SU-DHL-6 (cell line): Measurements from ENCODE around the gene JMJD7.

Experiments
- H2AFZ ChIP-seq: fragments of 200-600 bp; sonication (generic); 2 replicates; pipeline ENCODE4 v1.6.1; 2014; ENCODE audit warnings: low read depth, mild to moderate bottlenecking, moderate library complexity, mixed read lengths, antibody characterized with exemption, low read length; ENCODE audit not compliant: severe bottlenecking
- H3F3A ChIP-seq: fragments of 200-600 bp; shearing (Covaris generic); 2 replicates; pipeline ENCODE4 v1.6.0; 2016; ENCODE audit warnings: antibody characterized with exemption, mild to moderate bottlenecking; ENCODE audit not compliant: insufficient read depth
- H3K27ac ChIP-seq: fragments of 200-600 bp; sonication (generic); 2 replicates; pipeline ENCODE4 v1.5.1; 2016; ENCODE audit warnings: low read depth, mild to moderate bottlenecking, low read length, moderate library complexity, mixed read lengths
- H3K27me3 ChIP-seq: fragments of 200-600 bp; sonication (generic), shearing (Covaris generic); 2 replicates; pipeline ENCODE4 v1.6.0; 2014; ENCODE audit warnings: mild to moderate bottlenecking, low read length
- H3K36me3 ChIP-seq: fragments of 200-600 bp; sonication (generic); 2 replicates; pipeline ENCODE4 v1.6.1; 2014; ENCODE audit warnings: mild to moderate bottlenecking, low read length, mixed read lengths
- H3K4me2 ChIP-seq: fragments of 300-600, 200-600 bp; shearing (Covaris generic), sonication (generic); 2 replicates; pipeline ENCODE4 v1.6.0; 2014; ENCODE audit warnings: low read length, low read depth, mild to moderate bottlenecking; ENCODE audit not compliant: poor library complexity, severe bottlenecking
- H3K4me3 ChIP-seq: fragments of 200-600 bp; sonication (generic); 2 replicates; pipeline ENCODE4 v1.5.1; 2014; ENCODE audit warnings: antibody characterized with exemption, low read length, mild to moderate bottlenecking, mixed read lengths; ENCODE audit not compliant: insufficient read depth, poor library complexity, severe bottlenecking
- H3K79me2 ChIP-seq: fragments of 200-600 bp; sonication (generic); 2 replicates; pipeline ENCODE4 v1.6.1; 2014; ENCODE audit warnings: mild to moderate bottlenecking, low read length, moderate library complexity; ENCODE audit not compliant: insufficient read depth
- H3K9ac ChIP-seq: fragments of 200-600 bp; sonication (generic); 2 replicates; pipeline ENCODE4 v1.7.0; 2014; ENCODE audit warnings: mild to moderate bottlenecking, low read length
- H3K9me2 ChIP-seq: fragments of 200-600 bp; sonication (generic); replicated peaks from 2 replicates; pipeline ENCODE4 v1.6.1; 2014; ENCODE audit warnings: low read length; ENCODE audit not compliant: insufficient read depth
- H3K9me3 ChIP-seq: fragments of 200-600 bp; sonication (generic); 2 replicates; pipeline ENCODE4 v1.6.1; 2014; ENCODE audit warnings: low read length, mixed read lengths; ENCODE audit not compliant: insufficient read depth
- H4K20me1 ChIP-seq: fragments of 200-600 bp; sonication (generic); 2 replicates; pipeline ENCODE4 v1.6.1; 2014; ENCODE audit warnings: low read depth, mild to moderate bottlenecking, antibody characterized with exemption, low read length, moderate library complexity, mixed read lengths
- EZH2phosphoT487 ChIP-seq: fragments of 200-600 bp; sonication (generic), shearing (Covaris generic); conservative IDR thresholded peaks from 2 replicates; pipeline ENCODE4 v1.6.1; 2018; ENCODE audit warnings: mild to moderate bottlenecking, antibody characterized with exemption, low read length, moderate library complexity, mixed read lengths
- TF ChIP-seq, protein P1 (sequence below): fragments of 200-600 bp; sonication (generic); IDR thresholded peaks from one replicate; pipeline ENCODE4 v1.5.1; 2017; ENCODE audit warnings: antibody characterized with exemption, mild to moderate bottlenecking, low read length, moderate library complexity; ENCODE audit not compliant: insufficient read depth, poor library complexity, severe bottlenecking

The JMJD7 gene

GRCh38 chr15:41836713-41837454 lies 9.0 kb downstream of the JMJD7 start:
- H3K27me3 ChIP-seq, result no peaks in the 10 kb centered on the region
- H3K9ac ChIP-seq, result no peak overlapping the region
- no peaks in the 10 kb centered on the region for H3K79me2 ChIP-seq
- H2AFZ ChIP-seq, result no peak overlapping the region
- H3K9me2 ChIP-seq, result no peaks in the 10 kb centered on the region
- H3K4me3 ChIP-seq, result no peak overlapping the region
- no peaks in the 10 kb centered on the region for H3K36me3 ChIP-seq
- H3F3A ChIP-seq, result no peaks in the 10 kb centered on the region
- TF ChIP-seq, protein P1, sequence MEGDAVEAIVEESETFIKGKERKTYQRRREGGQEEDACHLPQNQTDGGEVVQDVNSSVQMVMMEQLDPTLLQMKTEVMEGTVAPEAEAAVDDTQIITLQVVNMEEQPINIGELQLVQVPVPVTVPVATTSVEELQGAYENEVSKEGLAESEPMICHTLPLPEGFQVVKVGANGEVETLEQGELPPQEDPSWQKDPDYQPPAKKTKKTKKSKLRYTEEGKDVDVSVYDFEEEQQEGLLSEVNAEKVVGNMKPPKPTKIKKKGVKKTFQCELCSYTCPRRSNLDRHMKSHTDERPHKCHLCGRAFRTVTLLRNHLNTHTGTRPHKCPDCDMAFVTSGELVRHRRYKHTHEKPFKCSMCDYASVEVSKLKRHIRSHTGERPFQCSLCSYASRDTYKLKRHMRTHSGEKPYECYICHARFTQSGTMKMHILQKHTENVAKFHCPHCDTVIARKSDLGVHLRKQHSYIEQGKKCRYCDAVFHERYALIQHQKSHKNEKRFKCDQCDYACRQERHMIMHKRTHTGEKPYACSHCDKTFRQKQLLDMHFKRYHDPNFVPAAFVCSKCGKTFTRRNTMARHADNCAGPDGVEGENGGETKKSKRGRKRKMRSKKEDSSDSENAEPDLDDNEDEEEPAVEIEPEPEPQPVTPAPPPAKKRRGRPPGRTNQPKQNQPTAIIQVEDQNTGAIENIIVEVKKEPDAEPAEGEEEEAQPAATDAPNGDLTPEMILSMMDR, result no peak
- no peak for TF ChIP-seq EZH2phosphoT487
- no peak overlapping the region for H3K4me2 ChIP-seq
- H3K27ac ChIP-seq, result no peak overlapping the region
- H3K9me3 ChIP-seq, result no peaks in the 10 kb centered on the region
- no peaks in the 10 kb centered on the region for H4K20me1 ChIP-seq

DNA sequence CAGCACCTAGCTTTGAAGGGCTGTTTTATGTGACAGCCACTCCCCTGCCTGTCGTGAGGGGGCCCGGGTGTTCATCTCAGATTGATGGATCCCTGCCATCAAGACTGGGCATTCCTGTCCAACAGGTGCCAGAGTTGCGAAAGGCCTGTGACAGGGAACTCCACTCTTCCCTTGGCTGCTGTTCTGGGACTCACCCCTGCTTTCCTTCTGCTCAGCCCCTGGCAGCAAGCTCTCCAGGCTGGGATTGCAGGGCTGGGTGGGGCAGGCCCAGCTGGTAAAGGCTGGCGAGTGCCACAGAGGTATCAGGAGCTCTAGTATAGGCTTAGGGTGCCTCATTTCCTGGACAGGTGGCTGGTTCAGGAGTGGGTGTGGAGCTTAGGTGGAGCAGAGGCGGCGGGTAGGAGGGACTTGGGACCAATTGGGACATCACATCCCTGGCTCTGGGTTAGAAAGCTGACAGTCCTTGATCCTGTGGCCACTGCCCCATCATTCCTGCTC lies 10.6 kb downstream of the JMJD7 start, which contains the start of gene PLA2G4B:
Gene PLA2G4B (plus strand): TSS at position 448 of the 498 bp plus-strand sequence. CDS start 67 bp downstream, outside the sequence.
- no peak within 1 kb of the TSS for H3K4me3 ChIP-seq
- H3K27ac ChIP-seq, result no peak within 1 kb of the TSS
- no peaks in the 10 kb centered on the region for H3F3A ChIP-seq
- H3K36me3 ChIP-seq, result no peaks in the 10 kb centered on the region
- H2AFZ ChIP-seq, result no peak within 1 kb of the TSS
- H3K9ac ChIP-seq, result no peak within 1 kb of the TSS
- H3K79me2 ChIP-seq, result no peaks in the 10 kb centered on the region
- H3K9me2 ChIP-seq, result no peaks in the 10 kb centered on the region
- H4K20me1 ChIP-seq, result no peaks in the 10 kb centered on the region
- H3K4me2 ChIP-seq, result no peak within 1 kb of the TSS
- TF ChIP-seq EZH2phosphoT487, result no peak
- TF ChIP-seq, protein P1, result no peak
- H3K27me3 ChIP-seq, result no peaks in the 10 kb centered on the region
- no peaks in the 10 kb centered on the region for H3K9me3 ChIP-seq

DNA sequence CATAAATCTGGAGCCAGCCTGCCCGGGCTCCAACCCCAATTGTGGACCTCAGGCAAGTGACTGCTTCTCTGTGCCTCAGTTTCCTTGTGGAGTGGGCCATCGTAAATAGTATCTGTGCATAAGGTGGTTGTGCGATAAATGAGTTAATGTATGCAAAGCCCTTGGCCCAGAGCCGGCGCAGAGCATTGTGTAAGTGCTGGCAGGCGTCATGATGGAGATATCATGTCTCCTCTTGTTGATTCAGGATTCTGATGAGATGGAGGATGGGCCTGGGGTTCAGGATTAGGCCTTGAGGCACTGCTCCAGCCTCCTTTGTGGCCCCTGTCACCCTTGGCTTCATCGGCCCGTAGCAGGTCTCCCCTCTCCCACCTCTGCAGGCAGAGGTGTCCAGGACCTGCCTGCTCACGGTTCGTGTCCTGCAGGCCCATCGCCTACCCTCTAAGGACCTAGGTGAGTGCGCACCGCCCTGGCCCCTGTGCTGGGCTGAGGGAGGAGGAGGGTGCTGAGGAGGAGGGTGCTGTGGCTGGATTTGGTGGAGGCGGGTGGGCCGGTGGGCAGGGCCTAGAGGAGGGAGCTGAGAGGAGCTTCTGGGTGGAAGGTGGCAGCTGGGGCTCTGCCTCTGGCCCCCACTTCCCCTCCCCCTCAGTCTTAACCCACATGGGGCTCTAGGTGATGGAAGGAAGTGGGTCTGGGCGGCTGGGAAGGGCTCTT lies 12.0 kb downstream of the JMJD7 start:
- Histone ChIP-seq H4K20me1 (no peaks in the 10 kb centered on the region), H2AFZ (no peak overlapping the region), H3K9ac (no peak overlapping the region), H3K4me3 (no peak overlapping the region), H3K4me2 (no peak overlapping the region), H3K9me3 (no peaks in the 10 kb centered on the region), H3K36me3 (no peaks in the 10 kb centered on the region), H3F3A (no peaks in the 10 kb centered on the region), H3K27ac (no peak overlapping the region), H3K79me2 (no peaks in the 10 kb centered on the region), H3K27me3 (no peaks in the 10 kb centered on the region), H3K9me2 (no peaks in the 10 kb centered on the region)
- no peak for TF ChIP-seq EZH2phosphoT487
- TF ChIP-seq, protein P1, result no peak
